Vagina (tissue), 2 donors: ENCODE measurements around the gene VSIG10L. TPM values are rescaled to one million over a fixed set of nuclear protein-coding genes. Genes with fewer than 3 reads are reported as not detected.

Experiments
- DNase-seq, 2 donors: peaks; one replicate each; pipeline ENCODE4 v3.0.0-alpha.2; 2017; ENCODE audit errors: extremely low spot score in 2 of 2
- H3K27ac ChIP-seq: fragments of 200-600 bp; sonication (generic); one replicate; pipeline ENCODE4 v1.5.1; 2019
- H3K27me3 ChIP-seq: fragments of 200-600 bp; sonication (generic); one replicate; pipeline ENCODE4 v1.5.1; 2019
- H3K36me3 ChIP-seq, 2 donors: fragments of 200-600 bp; sonication (generic); one replicate each; pipeline ENCODE4 v1.5.1; 2017 to 2019
- H3K4me1 ChIP-seq: fragments of 200-600 bp; sonication (generic); one replicate; pipeline ENCODE4 v1.5.1; 2019
- H3K4me3 ChIP-seq, 2 donors: fragments of 200-600 bp; sonication (generic); 1 replicate in 1 of 2; 2 replicates in 1 of 2; pipeline ENCODE4 v1.5.1; 2016 to 2019
- H3K9me3 ChIP-seq: fragments of 200-600 bp; sonication (generic); one replicate; pipeline ENCODE4 v1.5.1; 2019
- CTCF ChIP-seq, 3 experiments: fragments of 450-650 bp in 2 of 3; fragments of 200-600 bp in 1 of 3; sonication (generic) in 1 of 3; IDR thresholded peaks; one replicate each; pipeline ENCODE4 v1.5.1; 2017 to 2019; ENCODE audit warnings: antibody characterized with exemption in 3 of 3, mild to moderate bottlenecking in 2 of 3, moderate library complexity in 2 of 3
- POLR2A ChIP-seq, 2 donors: fragments of 450-650 bp; IDR thresholded peaks; one replicate each; pipeline ENCODE4 v1.6.1; 2017; ENCODE audit warnings: antibody characterized with exemption in 2 of 2, mild to moderate bottlenecking in 2 of 2, moderate library complexity in 2 of 2
- POLR2AphosphoS5 ChIP-seq, 2 donors: sonication (generic); formaldehyde crosslinking; IDR thresholded peaks; one replicate each; pipeline ENCODE4 v1.9.0; 2017; ENCODE audit warnings: antibody characterized with exemption in 2 of 2, mild to moderate bottlenecking in 2 of 2, low read depth in 1 of 2; ENCODE audit not compliant: insufficient read depth in 1 of 2
- intact Hi-C: fragments of 100-400 bp; cut with DNase I; formaldehyde crosslinking; loops from one replicate; pipeline ENCODE4 v1.15.1; 2023
- total RNA-seq: library from RNA; depleted of rRNA; stranded (reverse); fragments of >200 nt; gene quantifications from one replicate; pipeline ENCODE4 v1.2.3, GENCODE V29; 2016

The VSIG10L gene
- total RNA-seq, 1 donor from 2014 or later: 20.1 TPM

- H3K27ac ChIP-seq: no peak overlapping the region
- DNase-seq: no peak
- intact Hi-C loops: no loop called here
- TF ChIP-seq CTCF (IDR thresholded peaks at IDR 0.05): no peak
- TF ChIP-seq POLR2AphosphoS5 (IDR thresholded peaks at IDR 0.05; ENCODE audit: insufficient read depth in 1 of 2, low read depth in 1 of 2): no peak
- TF ChIP-seq POLR2A (IDR thresholded peaks at IDR 0.05): no peak
- no peaks in the 10 kb centered on the region for H3K4me1 ChIP-seq
- H3K36me3 ChIP-seq: no peaks in the 10 kb centered on the region
- H3K9me3 ChIP-seq: no peaks in the 10 kb centered on the region
- H3K27me3 ChIP-seq: no peaks in the 10 kb centered on the region
- no peak overlapping the region for H3K4me3 ChIP-seq
Measured at GRCh38 chr19:51386882-51387520, 45.1 kb upstream of the VSIG10L start.

GRCh38 chr19:51382004-51382403 is 40.1 kb upstream of the VSIG10L start:
- H3K27ac ChIP-seq: no peak overlapping the region
- no peaks in the 10 kb centered on the region for H3K9me3 ChIP-seq
- intact Hi-C loops: no loop called here
- TF ChIP-seq POLR2AphosphoS5 (IDR thresholded peaks at IDR 0.05; ENCODE audit: insufficient read depth in 1 of 2, low read depth in 1 of 2) (no peak), POLR2A (IDR thresholded peaks at IDR 0.05) (no peak), CTCF (IDR thresholded peaks at IDR 0.05) (no peak)
- no peaks in the 10 kb centered on the region for H3K27me3 ChIP-seq
- no peak overlapping the region for H3K4me3 ChIP-seq
- H3K4me1 ChIP-seq: no peaks in the 10 kb centered on the region
- DNase-seq: no peak
- H3K36me3 ChIP-seq: no peaks in the 10 kb centered on the region

- H3K9me3 ChIP-seq: no peaks in the 10 kb centered on the region
- no peaks in the 10 kb centered on the region for H3K36me3 ChIP-seq
- no peak for DNase-seq
- TF ChIP-seq POLR2A (IDR thresholded peaks at IDR 0.05) (no peak), POLR2AphosphoS5 (IDR thresholded peaks at IDR 0.05; ENCODE audit: insufficient read depth in 1 of 2, low read depth in 1 of 2) (no peak), CTCF (IDR thresholded peaks at IDR 0.05) (no peak)
- H3K27ac ChIP-seq: no peak overlapping the region
- intact Hi-C loops: no loop called here
- H3K4me1 ChIP-seq: no peaks in the 10 kb centered on the region
- no peaks in the 10 kb centered on the region for H3K27me3 ChIP-seq
- no peak overlapping the region for H3K4me3 ChIP-seq
Measured at GRCh38 chr19:51380379-51380778, 38.4 kb upstream of the VSIG10L start.

GRCh38 chr19:51377422-51377821 is 35.5 kb upstream of the VSIG10L start:
- Histone ChIP-seq H3K4me1 (no peaks in the 10 kb centered on the region), H3K9me3 (no peaks in the 10 kb centered on the region), H3K4me3 (no peak overlapping the region), H3K36me3 (no peaks in the 10 kb centered on the region), H3K27me3 (no peaks in the 10 kb centered on the region), H3K27ac (no peak overlapping the region)
- TF ChIP-seq POLR2AphosphoS5 (IDR thresholded peaks at IDR 0.05; ENCODE audit: insufficient read depth in 1 of 2, low read depth in 1 of 2) (no peak), CTCF (IDR thresholded peaks at IDR 0.05) (no peak), POLR2A (IDR thresholded peaks at IDR 0.05) (no peak)
- intact Hi-C loops: no loop called here
- DNase-seq: no peak

DNA sequence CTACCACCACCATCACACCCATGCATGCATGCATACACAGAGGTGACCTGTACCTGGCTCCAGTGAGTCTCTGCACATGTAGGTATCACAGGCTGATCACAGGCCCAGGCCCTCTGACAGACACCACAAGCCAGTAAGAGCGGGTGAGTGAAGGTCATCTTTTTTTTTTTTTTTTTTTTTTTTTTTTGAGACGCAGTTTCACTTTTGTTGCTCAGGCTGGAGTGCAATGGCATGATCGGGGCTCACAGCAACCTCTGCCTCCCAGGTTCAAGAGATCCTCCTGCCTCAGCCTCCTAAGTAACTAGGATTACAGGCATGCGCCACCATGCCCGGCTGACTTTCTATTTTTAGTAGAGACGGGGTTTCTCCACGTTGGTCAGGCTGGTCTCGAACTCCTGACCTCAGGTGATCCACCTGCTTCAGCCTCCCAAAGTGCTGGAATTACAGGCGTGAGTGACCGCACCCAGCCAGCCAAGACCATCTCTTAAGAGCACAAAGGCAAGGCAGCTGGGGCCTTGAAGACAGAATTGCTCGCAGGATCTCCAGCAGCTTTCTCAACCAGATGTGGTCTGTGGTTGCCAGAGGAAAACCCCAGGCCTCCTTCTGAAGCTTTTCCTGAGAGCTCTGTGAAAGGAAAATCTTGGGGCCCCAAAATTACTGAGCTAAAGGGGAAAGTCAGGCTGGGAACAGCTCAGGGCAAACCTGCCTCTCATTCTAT is 33.7 kb upstream of the VSIG10L start:
- no peaks in the 10 kb centered on the region for H3K4me1 ChIP-seq
- no peaks in the 10 kb centered on the region for H3K9me3 ChIP-seq
- intact Hi-C loops: no loop called here
- no peak overlapping the region for H3K27ac ChIP-seq
- no peak for DNase-seq
- TF ChIP-seq POLR2A (IDR thresholded peaks at IDR 0.05) (no peak), CTCF (IDR thresholded peaks at IDR 0.05) (no peak), POLR2AphosphoS5 (IDR thresholded peaks at IDR 0.05; ENCODE audit: insufficient read depth in 1 of 2, low read depth in 1 of 2) (no peak)
- H3K36me3 ChIP-seq: no peaks in the 10 kb centered on the region
- H3K27me3 ChIP-seq: no peaks in the 10 kb centered on the region
- no peak overlapping the region for H3K4me3 ChIP-seq
